GM23248 (cell line): ENCODE data around the gene RPF1. TPM values are rescaled to one million over a fixed set of nuclear protein-coding genes. Genes with fewer than 3 reads are reported as not detected.

Experiments
- DNase-seq: peaks from one replicate; pipeline ENCODE4 v3.0.0-alpha.2; 2015
- H2AFZ ChIP-seq: fragments of 200-600 bp; sonication (generic); 2 replicates; pipeline ENCODE4 v1.6.1; 2016; ENCODE audit warnings: antibody characterized with exemption
- H3F3A ChIP-seq: fragments of 200-600 bp; sonication (generic); 2 replicates; pipeline ENCODE4 v1.6.1; 2016; ENCODE audit warnings: mild to moderate bottlenecking, antibody characterized with exemption, mixed run types; ENCODE audit not compliant: insufficient read depth
- H3K27ac ChIP-seq: fragments of 200-600 bp; sonication (generic); 2 replicates; pipeline ENCODE4 v1.5.1; 2016; ENCODE audit warnings: mild to moderate bottlenecking
- H3K27me3 ChIP-seq: fragments of 200-600 bp; sonication (generic); replicated peaks from 2 replicates; pipeline ENCODE4 v1.6.1; 2016; ENCODE audit warnings: mild to moderate bottlenecking; ENCODE audit not compliant: insufficient read depth
- H3K36me3 ChIP-seq: fragments of 200-600 bp; sonication (generic); 2 replicates; pipeline ENCODE4 v1.6.1; 2016; ENCODE audit warnings: low read depth, mild to moderate bottlenecking
- H3K4me1 ChIP-seq: fragments of 200-600 bp; sonication (generic); 2 replicates; pipeline ENCODE4 v1.6.1; 2016; ENCODE audit warnings: mild to moderate bottlenecking; ENCODE audit not compliant: insufficient read depth
- H3K4me2 ChIP-seq: fragments of 200-600 bp; sonication (generic); one replicate; pipeline ENCODE4 v1.6.1; 2016; ENCODE audit warnings: mild to moderate bottlenecking; ENCODE audit not compliant: unreplicated experiment
- H3K4me3 ChIP-seq: fragments of 200-600 bp; sonication (generic); 2 replicates; pipeline ENCODE4 v1.5.1; 2016; ENCODE audit warnings: mild to moderate bottlenecking
- H3K79me2 ChIP-seq: fragments of 200-600 bp; sonication (generic); 2 replicates; pipeline ENCODE4 v1.6.1; 2016; ENCODE audit warnings: mild to moderate bottlenecking; ENCODE audit not compliant: insufficient read depth
- H3K9ac ChIP-seq: fragments of 200-600 bp; sonication (generic); 2 replicates; pipeline ENCODE4 v1.6.1; 2016; ENCODE audit warnings: mild to moderate bottlenecking
- H3K9me2 ChIP-seq: fragments of 200-600 bp; sonication (generic); 2 replicates; pipeline ENCODE4 v1.6.1; 2016; ENCODE audit warnings: mixed run types, mild to moderate bottlenecking, moderate library complexity; ENCODE audit not compliant: insufficient read depth
- H3K9me3 ChIP-seq: fragments of 200-600 bp; sonication (generic); one replicate; pipeline ENCODE4 v1.6.1; 2017; ENCODE audit warnings: low read depth
- H4K20me1 ChIP-seq: fragments of 200-600 bp; sonication (generic); 2 replicates; pipeline ENCODE4 v1.6.0; 2016; ENCODE audit not compliant: insufficient read depth
- EZH2 ChIP-seq: fragments of 200-600 bp; sonication (generic); IDR thresholded peaks from 2 replicates; pipeline ENCODE4 v1.6.1; 2018; ENCODE audit warnings: antibody characterized with exemption, mild to moderate bottlenecking; ENCODE audit not compliant: insufficient read depth, poor library complexity, severe bottlenecking
- EZH2phosphoT487 ChIP-seq: fragments of 200-600 bp; sonication (generic); IDR thresholded peaks from 2 replicates; pipeline ENCODE4 v1.6.1; 2018; ENCODE audit warnings: antibody characterized with exemption, moderate library complexity, mild to moderate bottlenecking, low read depth; ENCODE audit not compliant: insufficient read depth
- WGBS, 2 experiments: methylation state at CpG; one replicate each; pipeline ENCODE4 v1.1.6; 2015 to 2017; ENCODE audit warnings: low lambda C conversion rate in 2 of 2, low coverage in 1 of 2; ENCODE audit errors: missing lambda C conversion rate in 2 of 2; 5-methylcytosine and 5-hydroxymethylcytosine counted together
- in situ Hi-C: fragments of 300-500 bp; cut with MboI; formaldehyde crosslinking; loops from 2 replicates; pipeline ENCODE4 v1.15.0; 2020
- polyA plus RNA-seq: library from polyadenylated mRNA; unstranded; fragments of >200 nt; fragmentation: Nextera tagmentation; extraction: Ambion mirVana; gene quantifications from 2 replicates; pipeline ENCODE4 v1.2.1, GENCODE V29; 2016
- total RNA-seq: library from RNA; depleted of rRNA; stranded (reverse); fragments of >200 nt; shearing (Covaris generic); gene quantifications from 2 replicates; pipeline ENCODE4 v1.2.3, GENCODE V29; 2014

The RPF1 gene
- total and polyA plus RNA-seq, 2 experiments from 2014 or later = 29.6 to 33.0 TPM

GRCh38 chr1:84489766-84490165 lies 10.7 kb downstream of the RPF1 start:
- peak; percentile 14 for DNase-seq
- peaks cover 28% of the 10 kb centered on the region for H3F3A ChIP-seq
- in situ Hi-C loops = loop anchor here (25.0 kb wide), 1 partner anchor 448 kb away; no protein-coding TSS in a partner anchor
- H3K4me2 ChIP-seq = no peak overlapping the region
- H3K27me3 ChIP-seq = no peaks in the 10 kb centered on the region
- H3K9me2 ChIP-seq = no peaks in the 10 kb centered on the region
- peaks cover 52% of the 10 kb centered on the region for H3K79me2 ChIP-seq
- peaks cover 49% of the 10 kb centered on the region for H3K36me3 ChIP-seq
- 0 out of 2 replicates have a peak, but pooled peaks cover 6% of the 10 kb centered on the region for H3K4me1 ChIP-seq
- TF ChIP-seq EZH2 (no peak), EZH2phosphoT487 (no peak)
- no peak overlapping the region for H3K27ac ChIP-seq
- no peaks in the 10 kb centered on the region for H3K9me3 ChIP-seq
- H2AFZ ChIP-seq = no peak overlapping the region
- no peak overlapping the region for H3K4me3 ChIP-seq
- H4K20me1 ChIP-seq = no peaks in the 10 kb centered on the region
- 80 to 83% methylated on average over 2 of the region's 2 CpGs for WGBS, 2 experiments
- no peak overlapping the region for H3K9ac ChIP-seq

- no peak for DNase-seq
- TF ChIP-seq EZH2phosphoT487 (no peak), EZH2 (no peak)
- H4K20me1 ChIP-seq = no peaks in the 10 kb centered on the region
- in situ Hi-C loops = loop anchor here (25.0 kb wide), 1 partner anchor 445 kb away; no protein-coding TSS in a partner anchor
- 0 out of 2 replicates have a peak, but pooled peaks cover 6% of the 10 kb centered on the region for H3K4me1 ChIP-seq
- H3K79me2 ChIP-seq = peaks cover 40% of the 10 kb centered on the region
- H3K4me3 ChIP-seq = no peak overlapping the region
- no peaks in the 10 kb centered on the region for H3K27me3 ChIP-seq
- WGBS, 2 experiments = 100% methylated on average over 1 of the region's 1 CpG
- no peak overlapping the region for H3K9ac ChIP-seq
- H3K9me3 ChIP-seq = no peaks in the 10 kb centered on the region
- H3F3A ChIP-seq = peaks cover 49% of the 10 kb centered on the region
- H3K27ac ChIP-seq = no peak overlapping the region
- H3K36me3 ChIP-seq = peaks cover 66% of the 10 kb centered on the region
- H3K4me2 ChIP-seq = no peak overlapping the region
- H2AFZ ChIP-seq = no peak overlapping the region
- no peaks in the 10 kb centered on the region for H3K9me2 ChIP-seq
Measured at GRCh38 chr1:84492726-84493125, 13.7 kb downstream of the RPF1 start.

GRCh38 chr1:84493747-84494146 lies 14.7 kb downstream of the RPF1 start:
- Histone ChIP-seq H3K4me3 (no peak overlapping the region), H3K4me1 (0 out of 2 replicates have a peak, but pooled peaks cover 6% of the 10 kb centered on the region), H3K9me3 (no peaks in the 10 kb centered on the region), H2AFZ (no peak overlapping the region), H3K27me3 (no peaks in the 10 kb centered on the region), H3F3A (peaks cover 59% of the 10 kb centered on the region), H3K27ac (no peak overlapping the region), H3K79me2 (peaks cover 40% of the 10 kb centered on the region), H3K4me2 (no peak overlapping the region), H3K36me3 (peaks cover 73% of the 10 kb centered on the region), H4K20me1 (peaks cover 2% of the 10 kb centered on the region; the same call in 1 of the 2 replicates), H3K9me2 (no peaks in the 10 kb centered on the region), H3K9ac (no peak overlapping the region)
- in situ Hi-C loops = loop anchor here (25.0 kb wide), 1 partner anchor 444 kb away; no protein-coding TSS in a partner anchor
- DNase-seq = no peak
- WGBS, 2 experiments = 89 to 100% methylated on average over 1 of the region's 1 CpG
- TF ChIP-seq EZH2 = no peak
- no peak for TF ChIP-seq EZH2phosphoT487

GRCh38 chr1:84496498-84496897 lies 17.4 kb downstream of the RPF1 start:
- TF ChIP-seq EZH2 = no peak
- no peak for TF ChIP-seq EZH2phosphoT487
- 92 to 97% methylated on average over 3 of the region's 3 CpGs for WGBS, 2 experiments
- Histone ChIP-seq H3K27ac (no peak overlapping the region), H3K36me3 (peaks cover 77% of the 10 kb centered on the region), H3K9ac (no peak overlapping the region), H2AFZ (no peak overlapping the region), H3K79me2 (peaks cover 56% of the 10 kb centered on the region), H3K4me2 (no peak overlapping the region), H3K4me1 (peaks cover 9% of the 10 kb centered on the region; the same call in 1 of the 2 replicates), H3K9me3 (no peaks in the 10 kb centered on the region), H4K20me1 (peaks cover 6% of the 10 kb centered on the region; the same call in 1 of the 2 replicates), H3F3A (peaks cover 65% of the 10 kb centered on the region), H3K27me3 (no peaks in the 10 kb centered on the region), H3K9me2 (no peaks in the 10 kb centered on the region), H3K4me3 (no peak overlapping the region)
- in situ Hi-C loops = loop anchor here (25.0 kb wide), 1 partner anchor 441 kb away; no protein-coding TSS in a partner anchor
- DNase-seq = no peak
